ENCODE data around the gene ANO1. TPM values are rescaled to one million over a fixed set of nuclear protein-coding genes. Genes with fewer than 3 reads are reported as not detected.

The ANO1 gene
- total and polyA plus RNA-seq, 2 of the 8 experiments (the other 6 are each of a cell fraction or from before 2014, with no cell fraction given), result 4.7 to 5.0 TPM

GRCh38 chr11:70180906-70181305, 102.8 kb downstream of the ANO1 start:
- no peak overlapping the region for H2AFZ ChIP-seq (ENCODE audit: low read length)
- H3K56ac ChIP-seq (replicated peaks; ENCODE audit: insufficient read length, low read depth, low read length), result no peak overlapping the region
- no peak overlapping the region for H2AK5ac ChIP-seq (ENCODE audit: low read depth, low read length)
- no peak overlapping the region for H4K5ac ChIP-seq (ENCODE audit: insufficient read length, low read depth, low read length)
- no peak overlapping the region for H3K9ac ChIP-seq (replicated peaks in 1 of 4; ENCODE audit: extremely low read depth in 1 of 4, low read depth in 3 of 4, low read length in 3 of 4)
- no peak overlapping the region for H3K4me3 ChIP-seq (ENCODE audit: extremely low read depth in 1 of 4, insufficient read depth in 2 of 4, low read depth in 3 of 4, low read length in 4 of 4)
- DNase-seq (ENCODE audit: low read depth in 1 of 2, low spot score in 2 of 2), result no peak
- no peaks in the 10 kb centered on the region for H3K36me3 ChIP-seq (ENCODE audit: control insufficient read depth in 2 of 4, insufficient read depth in 4 of 4, low read length in 3 of 4)
- peak overlapping the region; percentile 29; the same call in 1 of the 2 replicates for H4K8ac ChIP-seq (ENCODE audit: extremely low read depth, insufficient read depth, low read length)
- H2BK120ac ChIP-seq (replicated peaks; ENCODE audit: low read depth, low read length), result no peak overlapping the region
- no peak overlapping the region; the same call in 1 of the 2 replicates for H3K18ac ChIP-seq (ENCODE audit: extremely low read depth, low read length)
- no peak overlapping the region for H3K14ac ChIP-seq (ENCODE audit: insufficient read length)
- no peak overlapping the region for H2BK12ac ChIP-seq (ENCODE audit: low read depth, low read length)
- no peak overlapping the region for H3K27ac ChIP-seq (ENCODE audit: low read depth, low read length)
- no peak overlapping the region for H3K4ac ChIP-seq (replicated peaks; ENCODE audit: insufficient read length, low read depth, low read length)
- no peaks in the 10 kb centered on the region for H4K20me1 ChIP-seq (replicated peaks in 1 of 2; ENCODE audit: control insufficient read depth in 1 of 2, insufficient read depth in 2 of 2, low read length in 2 of 2)
- no peaks in the 10 kb centered on the region for H3K4me1 ChIP-seq (replicated peaks in 1 of 4; ENCODE audit: control insufficient read depth in 3 of 4, insufficient read depth in 4 of 4, low read length in 3 of 4)
- H2BK5ac ChIP-seq (ENCODE audit: low read depth, low read length), result no peak overlapping the region
- H3K79me2 ChIP-seq (ENCODE audit: control insufficient read depth in 1 of 2, insufficient read depth in 2 of 2, low read length in 2 of 2), result no peaks in the 10 kb centered on the region
- ChIA-PET CTCF (ENCODE audit: partially characterized antibody) (interaction anchor here (0.6 to 3.7 kb wide), 7 partner anchors 16 to 1909 kb away, joined by 3 to 25 read pairs (median 5); partner anchors contain the start of gene C11orf24), POLR2A (ENCODE audit: partially characterized antibody) (interaction anchor here (0.7 kb wide), 2 partner anchors 11 to 86 kb away, joined by 3 to 4 read pairs; no protein-coding TSS in a partner anchor)
- no peaks in the 10 kb centered on the region for H3K79me1 ChIP-seq (ENCODE audit: low read depth, low read length)
- H3K9me3 ChIP-seq (ENCODE audit: insufficient read depth in 2 of 2, low read depth in 1 of 2, low read length in 1 of 2), result no peaks in the 10 kb centered on the region
- TF ChIP-seq CHD2 (IDR thresholded peaks at IDR 0.05; ENCODE audit: low read length) (no peak), KDM1A (IDR thresholded peaks at IDR 0.05; ENCODE audit: borderline replicate concordance, low read length) (no peak), CTCF (IDR thresholded peaks at IDR 0.05; ENCODE audit: control extremely low read depth in 1 of 3, insufficient read depth in 1 of 3, low read depth in 1 of 3, low read length in 3 of 3) (no peak), SP2 (IDR thresholded peaks at IDR 0.05; ENCODE audit: low read length) (no peak), MAX (IDR thresholded peaks at IDR 0.05) (peak; percentile 38; the same call in 1 of the 2 replicates), EGR1 (IDR thresholded peaks at IDR 0.05; ENCODE audit: borderline replicate concordance, low read depth, low read length) (no peak), TAF7 (optimal IDR thresholded peaks at IDR 0.05; ENCODE audit: borderline replicate concordance, low read depth, low read length) (no peak), TEAD4 (IDR thresholded peaks at IDR 0.05; ENCODE audit: low read depth, low read length) (no peak), E2F6 (IDR thresholded peaks at IDR 0.05) (peak; percentile 79)
- H2BK20ac ChIP-seq (ENCODE audit: low read length), result no peak overlapping the region
- no peak overlapping the region for H2BK15ac ChIP-seq (ENCODE audit: low read length)
- FAIRE-seq, result no peak
- H3K4me2 ChIP-seq (ENCODE audit: insufficient read depth in 1 of 2, low read depth in 2 of 2, low read length in 2 of 2), result no peak overlapping the region; a peak in 1 of 4 replicates
- 95% methylated on average over 11 of the region's 11 CpGs; no CpG with 5 or more reads in 1 of the 2 experiments for WGBS, 2 experiments (ENCODE audit: extremely low coverage in 1 of 2, insufficient coverage in 1 of 2, insufficient read length in 1 of 2, insufficient replicate concordance in 2 of 2, low coverage in 1 of 2, low lambda C conversion rate in 2 of 2, missing lambda C conversion rate in 1 of 2)
- no peak overlapping the region for H3K23ac ChIP-seq (ENCODE audit: insufficient read length)
- H3K23me2 ChIP-seq (ENCODE audit: low read depth, low read length), result no peaks in the 10 kb centered on the region
- no peak overlapping the region for H4K91ac ChIP-seq (replicated peaks; ENCODE audit: insufficient read length, low read length)
- H3K27me3 ChIP-seq (replicated peaks in 1 of 4; ENCODE audit: control insufficient read depth in 3 of 4, extremely low read depth in 1 of 4, insufficient read depth in 3 of 4, low read length in 3 of 4), result no peaks in the 10 kb centered on the region
